HG03432 (cell line): Measurements from ENCODE around the gene ZNF488.

ENCODE experiments used
- ATAC-seq: cut with Tn5 transposase; IDR thresholded peaks from one replicate; pipeline ENCODE4 v1.9.1; 2021; ENCODE audit warnings: mild to moderate bottlenecking, moderate library complexity; ENCODE audit not compliant: unreplicated experiment

Gene ZNF488

DNA sequence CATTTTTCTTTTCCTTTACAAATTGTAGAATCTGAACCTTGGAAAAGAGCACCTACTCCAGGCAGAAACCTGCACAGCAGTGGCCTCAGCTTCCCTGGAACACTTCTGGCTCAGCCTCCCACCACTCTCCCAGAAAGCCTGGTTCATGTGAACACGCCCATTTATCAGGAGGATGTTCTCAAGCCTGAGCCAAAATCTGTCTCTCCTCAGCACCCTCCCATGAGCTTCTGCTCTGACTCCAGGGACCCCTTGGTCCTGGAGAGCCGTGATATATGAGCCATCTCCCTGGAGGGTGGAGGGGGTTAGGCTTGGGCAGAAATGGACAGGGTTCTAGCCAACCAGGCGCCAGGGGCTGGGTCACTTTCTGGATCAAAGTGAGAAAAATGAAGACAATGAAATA lies 51.7 kb downstream of the ZNF488 start:
- ATAC-seq: no peak

GRCh38 chr10:47331954-47332353 lies 52.1 kb downstream of the ZNF488 start:
- no peak for ATAC-seq

DNA sequence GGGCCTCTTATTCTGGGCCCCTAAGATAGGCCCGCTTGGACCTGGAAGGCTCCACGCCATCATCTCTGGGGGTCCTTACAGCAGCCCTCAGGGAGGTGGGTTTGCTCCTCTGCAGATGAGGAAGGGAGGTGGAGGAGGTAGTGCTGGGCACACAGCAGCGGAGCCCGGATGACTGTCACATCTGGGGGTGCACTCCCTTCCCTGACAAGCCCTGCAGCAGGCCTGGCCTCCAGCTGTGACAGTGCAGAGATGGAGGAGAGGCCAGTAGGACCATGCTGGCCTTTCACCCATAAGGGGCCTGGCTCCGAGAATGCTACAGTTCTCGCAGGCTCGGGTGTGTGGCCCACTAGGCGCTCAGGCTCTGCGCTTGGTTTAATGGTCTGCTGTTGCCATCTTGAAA lies 52.6 kb downstream of the ZNF488 start:
- no peak for ATAC-seq

DNA sequence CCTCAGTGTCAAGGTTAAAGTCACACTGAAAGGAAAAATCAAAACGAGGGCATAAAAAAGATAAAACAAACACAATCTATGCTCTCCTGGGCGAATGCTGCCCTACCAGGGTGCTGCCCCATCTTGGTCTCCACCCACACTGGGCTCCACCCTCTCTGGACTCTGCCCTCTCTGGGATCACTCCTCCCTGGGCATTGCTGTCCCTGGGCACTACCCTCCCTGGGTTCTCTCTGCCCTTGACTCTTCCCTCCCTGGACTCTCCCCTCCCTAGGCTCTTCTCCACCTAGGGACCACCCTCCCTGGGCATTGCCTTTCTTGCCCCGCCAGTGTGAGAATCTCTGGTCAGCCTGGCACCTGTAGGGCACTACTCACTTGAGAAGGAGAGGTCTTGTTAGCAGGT lies 53.3 kb downstream of the ZNF488 start:
- ATAC-seq: no peak

- no peak for ATAC-seq
Measured at GRCh38 chr10:47330366-47330765, 53.7 kb downstream of the ZNF488 start.

GRCh38 chr10:47329855-47330254 lies 54.2 kb downstream of the ZNF488 start:
- no peak for ATAC-seq

GRCh38 chr10:47326927-47327330 lies 57.2 kb downstream of the ZNF488 start:
- ATAC-seq: no peak

DNA sequence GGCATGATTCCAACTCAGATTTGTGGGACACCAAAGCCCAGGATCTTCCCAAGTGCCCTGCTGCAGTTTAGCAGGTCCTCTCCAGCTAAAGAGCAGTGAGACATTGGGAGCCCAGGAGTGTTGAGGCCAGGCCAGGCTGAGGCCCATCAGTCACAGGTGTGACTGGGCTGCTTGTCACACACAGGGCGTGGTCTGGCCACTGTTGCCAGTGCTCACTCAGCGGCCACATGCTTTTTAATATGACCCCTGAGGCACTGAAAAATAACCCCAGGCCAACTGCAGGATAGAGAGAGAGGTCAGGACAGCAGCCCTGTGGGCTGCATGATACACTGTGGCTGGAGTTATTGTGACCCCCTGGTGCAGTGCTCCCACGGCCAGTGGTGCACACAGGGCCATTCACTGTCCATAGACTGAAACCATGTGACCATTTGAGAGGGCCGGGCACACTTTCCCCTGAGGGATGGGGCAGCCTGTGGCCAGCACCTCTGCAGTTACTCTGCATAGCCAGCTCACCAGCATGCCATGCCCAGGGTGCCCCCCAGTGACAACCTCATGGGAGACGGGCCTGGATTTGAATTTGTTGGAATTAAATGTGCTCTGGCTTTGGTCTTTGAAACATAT lies 57.7 kb downstream of the ZNF488 start:
- no peak for ATAC-seq

- no peak for ATAC-seq
Measured at GRCh38 chr10:47325303-47326291, 58.5 kb downstream of the ZNF488 start.

DNA sequence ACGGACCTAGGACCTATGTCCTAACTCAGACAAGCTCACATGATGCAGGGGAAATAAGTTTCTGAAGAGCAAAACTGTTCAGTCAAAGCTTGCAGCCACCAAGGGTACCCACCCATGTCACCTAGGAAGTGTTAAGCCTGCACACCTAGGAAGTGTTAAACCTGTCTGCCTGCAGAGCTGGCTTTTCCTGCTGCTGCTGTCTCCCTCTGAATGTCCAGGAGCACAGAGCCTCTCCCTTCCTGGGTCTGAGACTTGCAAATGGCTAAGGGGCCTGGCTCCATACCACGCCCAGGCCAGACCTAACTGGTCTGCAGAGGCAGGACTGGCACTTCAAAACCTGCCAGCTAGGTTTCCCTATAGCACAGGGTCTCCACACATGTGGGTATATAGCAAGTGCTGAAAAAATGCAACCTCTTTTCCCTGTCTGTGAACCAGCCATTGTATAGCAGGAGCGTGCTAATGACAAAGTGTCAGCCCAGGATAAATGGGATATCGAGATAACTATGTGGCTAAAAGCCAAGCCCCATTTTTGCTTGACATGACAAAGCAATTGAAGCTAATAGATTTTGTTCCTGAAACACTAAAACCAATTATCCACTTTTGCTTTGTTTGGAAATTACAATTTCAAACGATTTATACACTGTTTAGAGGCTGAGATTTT lies 60.3 kb downstream of the ZNF488 start:
- no peak for ATAC-seq

DNA sequence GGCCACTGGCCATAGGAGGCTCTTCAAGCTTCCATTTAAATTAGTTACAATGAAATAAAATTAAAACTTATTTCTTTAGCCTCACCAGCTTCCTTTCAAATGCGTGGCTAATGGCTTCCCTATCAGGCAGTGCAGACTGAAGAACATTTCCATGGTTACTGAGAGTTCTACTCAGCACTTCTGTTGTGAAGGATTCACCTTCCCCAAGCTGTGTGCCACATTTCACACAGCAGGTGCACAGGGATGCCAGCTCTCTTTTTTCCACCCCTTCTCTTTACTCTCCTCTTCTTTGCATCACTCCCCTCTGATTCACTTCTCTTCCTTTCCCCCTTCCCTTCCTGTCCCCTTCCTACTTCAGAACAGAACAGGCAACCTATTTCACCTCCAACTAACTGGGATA lies 61.0 kb downstream of the ZNF488 start:
- no peak for ATAC-seq

DNA sequence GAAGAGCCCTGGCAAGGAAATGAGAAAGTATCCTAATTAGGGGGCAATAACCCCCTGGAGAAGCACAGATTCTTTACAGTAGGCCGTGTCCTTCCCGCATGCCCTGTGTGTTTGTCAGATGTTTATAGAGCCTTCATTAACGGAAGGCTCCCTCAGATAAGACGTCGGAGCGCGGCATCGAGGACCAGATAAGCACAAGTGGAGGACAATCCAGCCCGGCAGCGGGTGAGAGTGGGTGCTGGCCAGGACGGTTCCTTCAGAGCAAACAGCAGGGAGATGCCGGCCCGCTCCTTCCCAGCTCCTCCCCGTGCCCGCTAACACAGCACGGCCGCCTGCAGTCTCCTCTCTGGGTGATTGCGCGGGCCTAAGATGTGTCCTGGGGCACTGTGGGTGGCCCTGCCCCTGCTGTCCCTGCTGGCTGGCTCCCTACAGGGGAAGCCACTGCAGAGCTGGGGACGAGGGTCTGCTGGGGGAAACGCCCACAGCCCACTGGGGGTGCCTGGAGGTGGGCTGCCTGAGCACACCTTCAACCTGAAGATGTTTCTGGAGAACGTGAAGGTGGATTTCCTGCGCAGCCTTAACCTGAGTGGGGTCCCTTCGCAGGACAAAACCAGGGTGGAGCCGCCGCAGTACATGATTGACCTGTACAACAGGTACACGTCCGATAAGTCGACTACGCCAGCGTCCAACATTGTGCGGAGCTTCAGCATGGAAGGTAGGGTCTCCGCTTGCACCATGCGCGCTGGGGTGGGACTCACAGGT lies 61.6 kb downstream of the ZNF488 start, which contains the start of gene GDF2:
Gene GDF2, plus strand, starts transcription at position 155 of the 762 bp plus-strand sequence. Its CDS starts 215 bp downstream, at position 370.
- no peak for ATAC-seq

DNA sequence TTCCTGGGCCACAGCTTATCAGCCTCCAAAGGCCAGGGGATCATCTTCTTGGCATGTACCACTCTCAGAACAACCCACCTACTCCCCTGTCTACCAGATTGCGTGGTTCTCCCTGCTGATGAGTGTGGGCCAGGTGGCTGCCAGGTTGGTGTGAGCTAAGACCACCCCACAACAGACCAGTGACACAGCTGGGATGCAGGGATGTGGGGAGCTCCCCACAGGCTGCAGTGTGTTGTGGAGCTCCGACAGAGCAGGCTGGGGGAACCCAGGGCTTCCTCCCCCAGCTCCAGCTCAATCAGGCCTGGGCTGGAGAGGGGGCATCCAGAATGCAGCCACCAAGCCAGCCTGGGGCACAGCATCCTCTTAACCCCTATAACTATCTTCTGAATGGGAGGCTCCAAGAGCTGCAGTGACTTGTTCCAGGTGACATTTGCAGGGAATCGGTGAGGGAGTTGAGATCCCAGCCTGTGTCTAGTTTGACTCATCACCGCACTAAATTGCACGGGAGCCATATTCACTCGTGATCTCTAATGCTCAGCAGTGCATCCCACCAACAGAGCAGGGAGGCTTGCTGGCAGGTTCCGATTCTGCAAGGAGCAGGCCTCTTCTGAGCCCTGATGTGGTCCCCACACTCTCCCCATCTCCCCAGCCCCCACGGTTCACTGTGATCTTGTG lies 62.4 kb downstream of the ZNF488 start:
- ATAC-seq: no peak

GRCh38 chr10:47320812-47321211 lies 63.3 kb downstream of the ZNF488 start:
- no peak for ATAC-seq

GRCh38 chr10:47319784-47320183 lies 64.3 kb downstream of the ZNF488 start:
- no peak for ATAC-seq

GRCh38 chr10:47318706-47319105 lies 65.4 kb downstream of the ZNF488 start:
- no peak for ATAC-seq

GRCh38 chr10:47317251-47317650 lies 66.8 kb downstream of the ZNF488 start:
- ATAC-seq: no peak

- no peak for ATAC-seq
Measured at GRCh38 chr10:47316131-47316530, 68.0 kb downstream of the ZNF488 start.
